Transverse colon (tissue), 4 donors: ENCODE data around the gene GPC6. TPM values are rescaled to one million over a fixed set of nuclear protein-coding genes. Genes with fewer than 3 reads are reported as not detected.

ENCODE experiments used
- DNase-seq: peaks from one replicate; pipeline ENCODE4 v3.0.0-alpha.2; 2019
- H3K27ac ChIP-seq, 4 donors: fragments of 200-600 bp; sonication (generic); 2 replicates each; pipeline ENCODE4 v1.5.1; 2016 to 2018; ENCODE audit warnings: inconsistent platforms in 4 of 4
- H3K27me3 ChIP-seq: fragments of 200-600 bp; sonication (generic); 2 replicates; pipeline ENCODE4 v1.5.1; 2017; ENCODE audit warnings: inconsistent platforms
- H3K36me3 ChIP-seq, 4 donors: fragments of 200-600 bp; sonication (generic); 2 replicates each; pipeline ENCODE4 v1.5.1; 2017 to 2019; ENCODE audit warnings: inconsistent platforms in 4 of 4
- H3K4me1 ChIP-seq, 4 donors: fragments of 200-600 bp; sonication (generic); 2 replicates each; pipeline ENCODE4 v1.5.1; 2017 to 2020; ENCODE audit warnings: inconsistent platforms in 4 of 4
- H3K4me3 ChIP-seq, 4 donors: fragments of 200-600 bp; sonication (generic); 1 replicate in 1 of 4; 2 replicates in 3 of 4; pipeline versions ENCODE4 v1.5.1 to v1.6.1; 2017 to 2019; ENCODE audit warnings: inconsistent platforms in 4 of 4
- H3K9me3 ChIP-seq, 2 donors: fragments of 200-600 bp; sonication (generic); 2 replicates each; pipeline ENCODE4 v1.5.1; 2017 to 2019; ENCODE audit warnings: inconsistent platforms in 2 of 2
- EP300 ChIP-seq: sonication (generic); formaldehyde crosslinking; IDR thresholded peaks from one replicate; pipeline ENCODE4 v1.6.1; 2017; ENCODE audit warnings: antibody characterized with exemption, low read depth
- POLR2A ChIP-seq: fragments of 450-650 bp; IDR thresholded peaks from one replicate; pipeline ENCODE4 v1.6.1; 2016; ENCODE audit warnings: antibody characterized with exemption, mild to moderate bottlenecking, moderate library complexity
- POLR2AphosphoS5 ChIP-seq, 3 donors: sonication (generic); formaldehyde crosslinking; IDR thresholded peaks; one replicate each; pipeline ENCODE4 v1.6.1; 2016; ENCODE audit warnings: antibody characterized with exemption in 3 of 3
- WGBS, 2 donors: methylation state at CpG; one replicate each; pipeline ENCODE4 v1.1.5; 2018; ENCODE audit warnings: low coverage in 1 of 2; 5-methylcytosine and 5-hydroxymethylcytosine counted together
- in situ Hi-C, 4 donors: fragments of 200-750 bp; cut with MboI; loops; one replicate each; pipeline versions ENCODE4 v1.15.0 to v1.15.1; 2017; ENCODE audit warnings: low sequenced_read_pairs in 3 of 4, low pct_ligation_motif_present in 1 of 4, low pct_unique_long_range_greater_than_20kb in 1 of 4
- intact Hi-C: fragments of 100-400 bp; cut with DNase I; formaldehyde crosslinking; loops from one replicate; pipeline ENCODE4 v1.15.1; 2023; ENCODE audit warnings: low total_unique reads
- total RNA-seq, 4 donors: library from RNA; depleted of rRNA; stranded (reverse); fragments of >200 nt; gene quantifications; one replicate each; pipeline ENCODE4 v1.1.0, GENCODE V29; 2016
- TF ChIP-seq, protein P1 (sequence below), 5 experiments: fragments of 200-600 bp in 3 of 5; fragments of 450-650 bp in 2 of 5; sonication (generic) in 3 of 5; IDR thresholded peaks; 1 replicate in 2 of 5; 2 replicates in 3 of 5; pipeline ENCODE4 v1.5.1; 2016 to 2017; ENCODE audit warnings: antibody characterized with exemption in 5 of 5, inconsistent platforms in 3 of 5, mild to moderate bottlenecking in 2 of 5, moderate library complexity in 1 of 5

The GPC6 gene
- total RNA-seq, 4 donors from 2014 or later: 0.75 to 5.7 (median 4.0) TPM

GRCh38 chr13:93286047-93286446 lies 59.4 kb downstream of the GPC6 start:
- no peak for TF ChIP-seq EP300
- TF ChIP-seq, protein P1, sequence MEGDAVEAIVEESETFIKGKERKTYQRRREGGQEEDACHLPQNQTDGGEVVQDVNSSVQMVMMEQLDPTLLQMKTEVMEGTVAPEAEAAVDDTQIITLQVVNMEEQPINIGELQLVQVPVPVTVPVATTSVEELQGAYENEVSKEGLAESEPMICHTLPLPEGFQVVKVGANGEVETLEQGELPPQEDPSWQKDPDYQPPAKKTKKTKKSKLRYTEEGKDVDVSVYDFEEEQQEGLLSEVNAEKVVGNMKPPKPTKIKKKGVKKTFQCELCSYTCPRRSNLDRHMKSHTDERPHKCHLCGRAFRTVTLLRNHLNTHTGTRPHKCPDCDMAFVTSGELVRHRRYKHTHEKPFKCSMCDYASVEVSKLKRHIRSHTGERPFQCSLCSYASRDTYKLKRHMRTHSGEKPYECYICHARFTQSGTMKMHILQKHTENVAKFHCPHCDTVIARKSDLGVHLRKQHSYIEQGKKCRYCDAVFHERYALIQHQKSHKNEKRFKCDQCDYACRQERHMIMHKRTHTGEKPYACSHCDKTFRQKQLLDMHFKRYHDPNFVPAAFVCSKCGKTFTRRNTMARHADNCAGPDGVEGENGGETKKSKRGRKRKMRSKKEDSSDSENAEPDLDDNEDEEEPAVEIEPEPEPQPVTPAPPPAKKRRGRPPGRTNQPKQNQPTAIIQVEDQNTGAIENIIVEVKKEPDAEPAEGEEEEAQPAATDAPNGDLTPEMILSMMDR (IDR thresholded peaks at IDR 0.05): no peak
- no peak for TF ChIP-seq POLR2A
- no peak for TF ChIP-seq POLR2AphosphoS5 (IDR thresholded peaks at IDR 0.05)
- DNase-seq: no peak
- 66 to 89% methylated on average over 2 to 4 of the region's 4 CpGs for WGBS, 2 donors
- Histone ChIP-seq H3K9me3 (no peaks in the 10 kb centered on the region), H3K27ac (no peak overlapping the region), H3K4me1 (no peaks in the 10 kb centered on the region), H3K36me3 (no peaks in the 10 kb centered on the region), H3K27me3 (no peaks in the 10 kb centered on the region), H3K4me3 (no peak overlapping the region)
- intact Hi-C loops (no loop called here), in situ Hi-C loops (no loop called here)

- no peak overlapping the region for H3K27ac ChIP-seq
- intact Hi-C loops: no loop called here
- H3K36me3 ChIP-seq: no peaks in the 10 kb centered on the region
- H3K27me3 ChIP-seq: no peaks in the 10 kb centered on the region
- TF ChIP-seq POLR2AphosphoS5 (IDR thresholded peaks at IDR 0.05) (no peak), POLR2A (no peak), EP300 (no peak)
- TF ChIP-seq, protein P1 (IDR thresholded peaks at IDR 0.05): no peak
- no peak for DNase-seq
- H3K4me3 ChIP-seq: no peak overlapping the region
- in situ Hi-C loops: no loop called here
- H3K4me1 ChIP-seq: no peaks in the 10 kb centered on the region
- WGBS, 2 donors: 69 to 72% methylated on average over 4 of the region's 4 CpGs
- H3K9me3 ChIP-seq: no peaks in the 10 kb centered on the region
These were observed 62.4 kb downstream of the GPC6 start for GRCh38 chr13:93289053-93289452.

DNA sequence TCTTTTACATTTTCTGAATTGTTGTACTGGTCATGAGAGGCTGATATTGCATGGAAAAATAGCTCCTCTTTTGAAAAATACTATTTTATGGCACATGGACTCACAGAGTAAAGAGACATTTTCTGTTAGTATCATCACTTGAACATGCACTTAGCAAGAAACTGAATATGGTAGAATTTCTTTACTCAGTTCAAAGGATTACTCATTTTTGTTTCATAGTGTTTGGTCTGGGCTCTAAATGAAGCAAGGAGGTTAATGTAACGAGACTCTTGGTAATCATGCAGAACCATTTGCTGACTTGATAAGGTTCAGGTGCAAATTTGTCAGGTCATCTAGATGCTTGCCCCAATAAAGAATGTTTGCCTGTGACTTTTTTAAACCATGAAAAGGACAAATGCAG lies 63.2 kb downstream of the GPC6 start:
- no peaks in the 10 kb centered on the region for H3K9me3 ChIP-seq
- in situ Hi-C loops: no loop called here
- no peak overlapping the region for H3K4me3 ChIP-seq
- no peak for DNase-seq
- WGBS, 2 donors: 57 to 80% methylated on average over 1 of the region's 1 CpG
- intact Hi-C loops: no loop called here
- TF ChIP-seq, protein P1 (IDR thresholded peaks at IDR 0.05): no peak
- TF ChIP-seq EP300: no peak
- TF ChIP-seq POLR2A: no peak
- TF ChIP-seq POLR2AphosphoS5 (IDR thresholded peaks at IDR 0.05): no peak
- no peaks in the 10 kb centered on the region for H3K36me3 ChIP-seq
- no peaks in the 10 kb centered on the region for H3K4me1 ChIP-seq
- no peaks in the 10 kb centered on the region for H3K27me3 ChIP-seq
- H3K27ac ChIP-seq: no peak overlapping the region

DNA sequence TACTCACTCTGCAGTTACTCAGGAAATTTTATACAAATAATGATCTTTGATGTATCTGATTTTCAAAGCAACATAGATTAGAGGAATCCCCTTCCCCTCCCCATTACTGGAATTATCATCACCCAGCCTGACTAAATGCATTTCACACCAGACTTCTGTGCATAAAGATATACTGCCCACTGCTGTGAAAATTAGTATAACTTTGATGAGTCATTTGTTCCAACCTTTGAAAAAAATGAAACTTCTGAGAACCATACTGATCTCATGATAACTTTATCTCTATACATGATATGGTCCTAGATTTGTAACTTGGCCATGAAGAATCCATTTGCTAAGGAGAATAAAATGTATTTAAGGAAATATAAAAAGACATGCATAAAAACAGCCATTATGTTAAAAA lies 63.9 kb downstream of the GPC6 start:
- H3K4me3 ChIP-seq: no peak overlapping the region
- H3K27ac ChIP-seq: no peak overlapping the region
- H3K4me1 ChIP-seq: no peaks in the 10 kb centered on the region
- DNase-seq: no peak
- H3K9me3 ChIP-seq: no peaks in the 10 kb centered on the region
- H3K36me3 ChIP-seq: no peaks in the 10 kb centered on the region
- intact Hi-C loops: no loop called here
- TF ChIP-seq POLR2A (no peak), EP300 (no peak), POLR2AphosphoS5 (IDR thresholded peaks at IDR 0.05) (no peak)
- TF ChIP-seq, protein P1 (IDR thresholded peaks at IDR 0.05): no peak
- in situ Hi-C loops: no loop called here
- no peaks in the 10 kb centered on the region for H3K27me3 ChIP-seq
